ENCODE data around the gene NAMPT. TPM values are rescaled to one million over a fixed set of nuclear protein-coding genes. Genes with fewer than 3 reads are reported as not detected.
"Not testable (repeated sequence)": the region's sequence is repeated elsewhere in the genome, so short reads cannot be mapped to it uniquely, and the experiment has no call there.

NAMPT gene
- polyA plus RNA-seq, 1 donor = 19.5 TPM

GRCh38 chr7:106231856-106232490, 52.8 kb downstream of the NAMPT start:
- DNase-seq (ENCODE audit: low read depth) = no peak

- no peak for DNase-seq (ENCODE audit: low read depth)
These were observed 58.9 kb downstream of the NAMPT start for GRCh38 chr7:106225856-106226255.

DNA sequence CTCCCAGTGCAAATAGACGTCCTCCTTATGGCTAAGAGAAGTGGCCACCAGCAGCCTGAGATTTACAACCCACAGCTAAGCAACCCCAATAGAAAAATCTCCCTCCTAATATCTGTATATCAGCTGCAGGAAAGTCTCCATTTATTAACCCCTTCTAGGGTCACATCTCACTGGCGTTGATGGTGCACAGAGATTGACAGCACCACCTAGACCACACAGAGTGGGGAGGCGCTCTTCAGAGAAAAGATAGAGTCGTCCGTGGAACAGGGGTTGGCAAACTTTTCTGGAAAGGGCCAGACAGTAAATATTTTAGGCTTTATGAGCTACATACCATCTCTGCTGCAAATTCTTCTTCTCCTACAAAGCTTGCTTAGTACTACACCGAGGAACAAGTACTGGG, 60.0 kb downstream of the NAMPT start:
- no peak for DNase-seq (ENCODE audit: low read depth)

GRCh38 chr7:106223156-106223555, 61.6 kb downstream of the NAMPT start:
- no peak for DNase-seq (ENCODE audit: low read depth)

DNA sequence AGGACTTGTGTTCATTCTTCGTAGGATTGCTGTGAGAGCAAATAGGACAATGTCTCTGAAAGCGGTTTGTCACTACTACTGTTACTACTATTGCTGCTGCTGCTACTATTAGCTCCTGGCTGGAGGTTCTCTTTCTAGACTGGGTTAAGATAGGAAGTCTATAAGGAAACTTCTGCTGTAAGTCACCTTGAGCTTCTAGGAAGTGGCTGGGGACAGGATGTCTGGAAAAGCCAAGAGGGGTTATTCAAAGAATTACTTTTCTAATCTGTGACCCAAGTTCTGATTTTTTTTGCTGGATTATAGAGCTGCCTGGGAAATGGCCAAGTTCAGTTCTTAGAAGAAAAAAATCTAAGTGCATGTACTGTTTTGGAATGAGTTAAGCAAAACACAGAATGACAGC, 62.2 kb downstream of the NAMPT start:
- no peak for DNase-seq (ENCODE audit: low read depth)

DNA sequence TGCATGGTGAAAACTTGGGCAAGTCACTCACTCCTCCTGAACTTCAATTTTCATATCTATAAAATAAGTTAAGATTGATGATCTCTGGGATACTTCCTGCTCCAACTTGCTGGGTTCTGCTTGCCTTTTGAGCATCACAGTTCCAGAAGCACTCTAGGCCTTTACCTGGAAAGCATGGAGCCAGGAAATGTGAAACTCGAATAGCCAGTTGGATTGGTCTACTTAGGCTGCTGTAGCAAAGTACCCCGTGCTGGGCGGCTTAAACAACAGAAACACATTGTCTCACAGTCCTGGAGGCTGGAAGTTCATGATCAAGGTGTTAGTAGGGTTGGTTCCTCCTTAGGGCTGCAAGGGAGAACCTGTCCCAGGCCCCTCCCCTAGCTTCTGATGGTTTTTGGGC, 64.5 kb downstream of the NAMPT start:
- no peak for DNase-seq (ENCODE audit: low read depth)

DNA sequence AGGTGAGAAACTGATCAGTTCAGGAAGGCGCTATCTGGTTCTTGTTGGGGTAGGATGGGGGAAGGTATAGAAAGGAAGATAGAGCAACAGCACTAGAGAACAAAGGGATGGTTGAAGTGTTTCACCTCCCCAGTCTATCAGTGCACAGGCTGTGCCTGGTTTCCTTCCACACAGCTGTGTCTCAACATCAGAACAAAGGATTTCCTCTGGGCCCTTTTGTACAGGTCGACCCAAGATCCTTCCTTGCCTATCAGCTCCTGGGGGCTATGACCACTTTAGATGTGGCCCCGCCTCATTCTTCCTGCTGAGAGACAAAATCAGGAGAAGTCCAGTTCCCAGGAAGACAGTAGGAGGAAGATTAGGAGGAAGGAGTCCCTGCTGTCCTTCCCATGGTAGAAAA, 65.6 kb downstream of the NAMPT start:
- no peak for DNase-seq (ENCODE audit: low read depth)

DNA sequence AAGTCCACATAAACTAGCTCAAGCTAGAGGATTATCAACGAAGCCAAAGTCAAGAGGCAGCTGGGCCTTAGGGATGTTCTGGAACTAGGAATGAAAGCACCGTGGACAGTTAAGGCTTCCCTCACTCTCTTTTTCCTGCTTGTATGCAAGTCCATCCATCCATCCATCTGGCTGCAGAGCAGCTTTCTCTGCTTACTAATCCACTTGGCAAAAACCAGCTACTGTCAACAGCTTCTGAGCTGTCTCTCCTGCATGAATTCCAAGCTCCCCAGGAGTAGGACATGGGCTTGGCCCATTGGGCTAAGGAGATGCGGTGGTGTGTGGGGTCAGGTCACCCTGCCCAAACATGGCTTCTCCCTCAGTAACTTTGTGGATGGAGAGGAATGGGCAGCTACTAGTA, 66.2 kb downstream of the NAMPT start:
- no peak for DNase-seq (ENCODE audit: low read depth)

DNA sequence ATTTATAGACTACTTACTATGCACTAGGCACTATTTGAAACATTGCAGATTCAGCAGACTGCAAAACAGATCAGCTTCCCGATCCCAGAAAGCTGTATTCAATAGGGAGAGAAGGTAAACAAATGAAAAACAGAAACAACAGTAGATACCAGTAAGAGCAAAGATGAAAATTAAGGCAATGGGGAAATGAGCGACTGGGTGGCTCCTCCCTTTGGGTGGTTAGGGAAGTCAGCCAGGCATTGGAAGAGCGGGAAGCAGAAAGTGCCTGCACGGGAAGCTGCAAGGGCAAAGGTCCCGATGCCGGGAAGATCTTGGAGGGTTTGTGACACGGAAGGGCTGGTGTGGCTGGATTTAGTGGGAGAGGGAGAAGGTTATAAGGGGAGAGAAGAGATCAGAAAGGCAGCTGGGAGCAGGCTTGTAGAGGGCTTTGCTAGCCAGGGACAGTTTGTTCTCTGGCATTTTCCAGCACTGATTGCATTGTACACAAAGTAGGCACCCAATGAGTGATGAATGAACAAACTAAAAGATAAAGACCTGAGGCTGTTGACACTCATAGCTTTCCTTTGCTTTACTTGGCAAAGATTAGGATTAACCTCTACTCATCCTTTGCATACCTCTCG, 67.8 kb downstream of the NAMPT start:
- DNase-seq (ENCODE audit: low read depth) = no peak

GRCh38 chr7:106216517-106216922, 68.3 kb downstream of the NAMPT start:
- no peak for DNase-seq (ENCODE audit: low read depth)

- no peak for DNase-seq (ENCODE audit: low read depth)
These were observed 68.8 kb downstream of the NAMPT start for GRCh38 chr7:106215868-106216516.

- DNase-seq (ENCODE audit: low read depth) = not testable (repeated sequence)
These were observed 75.8 kb downstream of the NAMPT start for GRCh38 chr7:106208944-106209343.

- DNase-seq (ENCODE audit: low read depth) = no peak
These were observed 77.8 kb downstream of the NAMPT start for GRCh38 chr7:106206826-106207541.

DNA sequence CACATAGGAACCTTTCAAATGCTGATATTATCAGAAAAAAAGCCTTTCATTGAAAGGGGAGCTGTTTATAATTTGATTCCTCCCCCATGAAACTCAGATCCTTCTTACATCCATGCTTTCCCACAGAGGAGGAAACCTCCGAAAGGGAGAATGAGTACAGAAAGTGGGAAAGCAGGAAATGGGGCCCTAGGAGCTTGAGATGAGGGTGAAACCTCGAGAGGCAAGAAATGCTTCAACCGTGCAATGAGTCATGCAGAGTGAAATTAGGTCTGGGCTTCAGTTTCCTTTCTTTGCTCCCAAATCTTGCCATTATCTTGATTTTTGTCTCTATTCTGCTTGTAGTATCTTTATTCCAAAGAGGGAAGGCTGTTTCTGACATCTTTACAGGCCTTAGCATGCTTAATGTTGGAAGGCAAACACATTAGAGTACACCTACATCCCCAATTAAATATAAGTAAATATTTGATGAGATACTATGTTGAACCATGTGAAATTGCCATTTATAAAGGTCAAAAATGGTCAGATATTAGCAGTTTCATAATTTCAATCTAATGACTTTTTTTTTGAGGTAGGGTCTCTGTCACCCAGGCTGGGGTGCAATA, 79.1 kb downstream of the NAMPT start:
- DNase-seq (ENCODE audit: low read depth) = no peak

GRCh38 chr7:106203473-106203872, 81.3 kb downstream of the NAMPT start:
- DNase-seq (ENCODE audit: low read depth) = no peak

DNA sequence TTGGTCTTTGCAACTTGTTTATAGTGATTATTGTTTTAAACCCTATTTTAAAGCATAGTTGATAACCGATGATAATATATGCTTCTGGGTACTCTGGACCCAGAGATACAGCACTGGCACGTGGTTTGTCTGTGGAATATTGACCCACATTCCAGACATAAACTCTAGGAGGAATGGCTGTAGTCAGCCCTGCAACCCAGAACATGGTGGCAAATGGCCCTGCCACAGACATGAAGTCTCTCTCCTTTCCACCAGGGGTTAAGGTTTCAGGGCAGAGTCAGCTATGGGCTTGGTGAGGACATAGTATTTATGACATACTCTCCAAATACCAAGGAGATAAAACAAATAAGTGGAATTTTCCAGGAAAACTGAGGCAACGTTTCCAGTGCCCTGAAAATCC, 83.6 kb downstream of the NAMPT start:
- no peak for DNase-seq (ENCODE audit: low read depth)

- no peak for DNase-seq (ENCODE audit: low read depth)
These were observed 84.9 kb downstream of the NAMPT start for GRCh38 chr7:106199813-106200364.

GRCh38 chr7:106199024-106199423, 85.8 kb downstream of the NAMPT start:
- DNase-seq (ENCODE audit: low read depth) = no peak
